ENCODE results near the gene LINGO3. TPM values are rescaled to one million over a fixed set of nuclear protein-coding genes. Genes with fewer than 3 reads are reported as not detected.

The LINGO3 gene
- total RNA-seq, 4 donors from 2014 or later: not detected

- no peak overlapping the region for H3K4me3 ChIP-seq
- 92% methylated on average over 20 of the region's 34 CpGs for WGBS
- no peak overlapping the region for H3K27ac ChIP-seq (replicated peaks in 1 of 4)
- H3K9me3 ChIP-seq: no peaks in the 10 kb centered on the region
- no peak for TF ChIP-seq POLR2A (IDR thresholded peaks at IDR 0.05; ENCODE audit: low read depth)
- TF ChIP-seq, protein P1, sequence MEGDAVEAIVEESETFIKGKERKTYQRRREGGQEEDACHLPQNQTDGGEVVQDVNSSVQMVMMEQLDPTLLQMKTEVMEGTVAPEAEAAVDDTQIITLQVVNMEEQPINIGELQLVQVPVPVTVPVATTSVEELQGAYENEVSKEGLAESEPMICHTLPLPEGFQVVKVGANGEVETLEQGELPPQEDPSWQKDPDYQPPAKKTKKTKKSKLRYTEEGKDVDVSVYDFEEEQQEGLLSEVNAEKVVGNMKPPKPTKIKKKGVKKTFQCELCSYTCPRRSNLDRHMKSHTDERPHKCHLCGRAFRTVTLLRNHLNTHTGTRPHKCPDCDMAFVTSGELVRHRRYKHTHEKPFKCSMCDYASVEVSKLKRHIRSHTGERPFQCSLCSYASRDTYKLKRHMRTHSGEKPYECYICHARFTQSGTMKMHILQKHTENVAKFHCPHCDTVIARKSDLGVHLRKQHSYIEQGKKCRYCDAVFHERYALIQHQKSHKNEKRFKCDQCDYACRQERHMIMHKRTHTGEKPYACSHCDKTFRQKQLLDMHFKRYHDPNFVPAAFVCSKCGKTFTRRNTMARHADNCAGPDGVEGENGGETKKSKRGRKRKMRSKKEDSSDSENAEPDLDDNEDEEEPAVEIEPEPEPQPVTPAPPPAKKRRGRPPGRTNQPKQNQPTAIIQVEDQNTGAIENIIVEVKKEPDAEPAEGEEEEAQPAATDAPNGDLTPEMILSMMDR (IDR thresholded peaks at IDR 0.05): no peak
- no peak for TF ChIP-seq EP300 (IDR thresholded peaks at IDR 0.05)
- no peak for TF ChIP-seq POLR2AphosphoS5 (IDR thresholded peaks at IDR 0.05)
- intact Hi-C loops (cut with DNase I): no loop called here
- DNase-seq (ENCODE audit: extremely low spot score): no peak
- H3K4me1 ChIP-seq: peaks cover 20 to 32% (median 26%) of the 10 kb centered on the region in 4 donors
- H3K36me3 ChIP-seq: peaks cover 5 to 53% (median 50%) of the 10 kb centered on the region in 4 donors
- no peaks in the 10 kb centered on the region for H3K27me3 ChIP-seq
Measured at GRCh38 chr19:2324220-2324948, 16.4 kb upstream of the LINGO3 start.

- intact Hi-C loops (cut with DNase I): no loop called here
- TF ChIP-seq, protein P1 (IDR thresholded peaks at IDR 0.05): no peak
- TF ChIP-seq EP300 (IDR thresholded peaks at IDR 0.05): no peak
- no peak for TF ChIP-seq POLR2AphosphoS5 (IDR thresholded peaks at IDR 0.05)
- no peak for TF ChIP-seq POLR2A (IDR thresholded peaks at IDR 0.05; ENCODE audit: low read depth)
- peaks cover 5 to 53% (median 50%) of the 10 kb centered on the region in 4 donors for H3K36me3 ChIP-seq
- DNase-seq (ENCODE audit: extremely low spot score): no peak
- no peaks in the 10 kb centered on the region for H3K27me3 ChIP-seq
- H3K4me1 ChIP-seq: peaks cover 15 to 26% (median 20%) of the 10 kb centered on the region in 4 donors
- no peaks in the 10 kb centered on the region for H3K9me3 ChIP-seq
- H3K27ac ChIP-seq (replicated peaks in 1 of 4): no peak overlapping the region
- WGBS: 92% methylated on average over 16 of the region's 19 CpGs
- H3K4me3 ChIP-seq: no peak overlapping the region
Measured at GRCh38 chr19:2323707-2324106, 15.8 kb upstream of the LINGO3 start.

GRCh38 chr19:2321565-2322283 is 13.8 kb upstream of the LINGO3 start:
- Histone ChIP-seq H3K4me1 (peaks cover 3 to 13% (median 7%) of the 10 kb centered on the region in 4 donors), H3K27ac (replicated peaks in 1 of 4) (no peak overlapping the region), H3K9me3 (no peaks in the 10 kb centered on the region), H3K4me3 (no peak overlapping the region), H3K27me3 (no peaks in the 10 kb centered on the region), H3K36me3 (peaks cover 5 to 53% (median 50%) of the 10 kb centered on the region in 4 donors)
- no peak for DNase-seq (ENCODE audit: extremely low spot score)
- intact Hi-C loops (cut with DNase I): no loop called here
- WGBS: 86% methylated on average over 30 of the region's 39 CpGs
- TF ChIP-seq, protein P1 (IDR thresholded peaks at IDR 0.05): no peak
- TF ChIP-seq POLR2A (IDR thresholded peaks at IDR 0.05; ENCODE audit: low read depth) (no peak), POLR2AphosphoS5 (IDR thresholded peaks at IDR 0.05) (no peak), EP300 (IDR thresholded peaks at IDR 0.05) (no peak)

DNA sequence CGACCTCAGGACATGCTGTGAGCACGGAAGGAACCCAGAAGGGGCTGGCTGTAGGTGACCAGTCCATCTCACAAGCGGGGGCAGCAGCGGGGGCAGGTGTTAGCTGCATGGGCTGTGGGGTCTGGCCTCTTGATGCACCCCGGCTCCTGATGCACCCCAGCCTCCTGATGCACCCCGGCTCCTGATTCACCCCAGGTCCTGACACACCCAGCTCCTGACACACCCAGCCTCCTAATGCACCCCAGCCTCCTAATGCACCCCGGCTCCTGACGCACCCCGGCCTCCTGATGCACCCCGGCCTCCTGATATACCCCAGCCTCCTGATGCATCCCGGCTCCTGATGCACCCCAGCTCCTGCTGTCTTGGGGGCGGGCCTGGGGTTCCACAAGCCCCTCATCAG is 13.0 kb upstream of the LINGO3 start:
- peaks cover 5 to 50% (median 49%) of the 10 kb centered on the region in 4 donors for H3K36me3 ChIP-seq
- H3K4me3 ChIP-seq: no peak overlapping the region
- no peak for TF ChIP-seq POLR2AphosphoS5 (IDR thresholded peaks at IDR 0.05)
- TF ChIP-seq, protein P1 (IDR thresholded peaks at IDR 0.05): no peak
- TF ChIP-seq EP300 (IDR thresholded peaks at IDR 0.05): no peak
- no peak for TF ChIP-seq POLR2A (IDR thresholded peaks at IDR 0.05; ENCODE audit: low read depth)
- WGBS: 88% methylated on average over 10 of the region's 12 CpGs
- H3K27ac ChIP-seq (replicated peaks in 1 of 4): no peak overlapping the region
- H3K27me3 ChIP-seq: no peaks in the 10 kb centered on the region
- intact Hi-C loops (cut with DNase I): no loop called here
- no peaks in the 10 kb centered on the region for H3K9me3 ChIP-seq
- peaks cover 0 to 7% (median 3%) of the 10 kb centered on the region in 4 donors for H3K4me1 ChIP-seq
- DNase-seq (ENCODE audit: extremely low spot score): no peak
